Kidney epithelial cell (primary cell): ENCODE measurements around the gene DUS3L. TPM values are rescaled to one million over a fixed set of nuclear protein-coding genes. Genes with fewer than 3 reads are reported as not detected.

Source experiments
- DNase-seq: peaks from one replicate; pipeline ENCODE4 v3.0.0-alpha.2; 2010; ENCODE audit warnings: low read depth
- H3K27me3 ChIP-seq: 2 replicates; pipeline ENCODE4 v1.6.0; 2011; ENCODE audit warnings: low read length; ENCODE audit not compliant: control insufficient read depth, insufficient read depth
- H3K36me3 ChIP-seq: 2 replicates; pipeline ENCODE4 v1.5.1; 2011; ENCODE audit warnings: low read length; ENCODE audit not compliant: control insufficient read depth, insufficient read depth
- H3K4me3 ChIP-seq: 2 replicates; pipeline ENCODE4 v1.5.1; 2011; ENCODE audit warnings: low read depth, mild to moderate bottlenecking, control low read depth, low read length
- CTCF ChIP-seq: IDR thresholded peaks from 2 replicates; pipeline ENCODE4 v1.5.1; 2011; ENCODE audit warnings: mild to moderate bottlenecking, moderate library complexity, low read length, control low read depth, inconsistent platforms; ENCODE audit not compliant: insufficient read depth, poor library complexity, severe bottlenecking
- total RNA-seq: library from RNA; depleted of rRNA; stranded (reverse); fragments of >200 nt; gene quantifications from 2 replicates; pipeline ENCODE4 v1.2.3, GENCODE V29; 2015

DUS3L gene
- total RNA-seq, 1 donor from 2014 or later, result 43.4 TPM

GRCh38 chr19:5773276-5773675 lies 17.7 kb downstream of the DUS3L start:
- TF ChIP-seq CTCF, result no peak
- H3K36me3 ChIP-seq, result no peaks in the 10 kb centered on the region
- DNase-seq, result no peak
- H3K27me3 ChIP-seq, result peaks cover 8% of the 10 kb centered on the region
- no peak overlapping the region for H3K4me3 ChIP-seq

GRCh38 chr19:5772416-5772815 lies 18.5 kb downstream of the DUS3L start:
- DNase-seq, result no peak
- Histone ChIP-seq H3K27me3 (peaks cover 8% of the 10 kb centered on the region), H3K36me3 (no peaks in the 10 kb centered on the region), H3K4me3 (no peak overlapping the region)
- TF ChIP-seq CTCF, result no peak

GRCh38 chr19:5767949-5768348 lies 23.0 kb downstream of the DUS3L start:
- H3K4me3 ChIP-seq, result no peak overlapping the region
- no peaks in the 10 kb centered on the region for H3K36me3 ChIP-seq
- no peak for TF ChIP-seq CTCF
- no peak for DNase-seq
- H3K27me3 ChIP-seq, result no peaks in the 10 kb centered on the region

GRCh38 chr19:5765220-5765619 lies 25.7 kb downstream of the DUS3L start:
- no peaks in the 10 kb centered on the region for H3K36me3 ChIP-seq
- H3K4me3 ChIP-seq, result no peak overlapping the region
- DNase-seq, result no peak
- H3K27me3 ChIP-seq, result no peaks in the 10 kb centered on the region
- TF ChIP-seq CTCF, result no peak

- no peak for TF ChIP-seq CTCF
- Histone ChIP-seq H3K27me3 (no peaks in the 10 kb centered on the region), H3K36me3 (no peaks in the 10 kb centered on the region), H3K4me3 (no peak overlapping the region)
- DNase-seq, result no peak
These were observed 28.2 kb downstream of the DUS3L start for GRCh38 chr19:5762608-5763217.

- Histone ChIP-seq H3K4me3 (no peak overlapping the region), H3K27me3 (no peaks in the 10 kb centered on the region), H3K36me3 (no peaks in the 10 kb centered on the region)
- no peak for DNase-seq
- TF ChIP-seq CTCF, result no peak
These were observed 37.2 kb downstream of the DUS3L start for GRCh38 chr19:5753743-5754142.
